ENCODE results near the gene LCE2C. TPM values are rescaled to one million over a fixed set of nuclear protein-coding genes. Genes with fewer than 3 reads are reported as not detected.

The LCE2C gene
- total RNA-seq, 1 donor from 2014 or later: not detected

- no peak for DNase-seq (ENCODE audit: low read depth, low spot score)
Measured at GRCh38 chr1:152725261-152725660, 50.2 kb downstream of the LCE2C start.

Other genes starting within 250 kb of the LCE2C start
- not detected in 2 replicates for gene LCE5A, start 164.5 kb upstream of the LCE2C start, total RNA-seq
- not detected in 2 replicates for gene CRCT1, start 160.8 kb upstream of the LCE2C start, total RNA-seq
- not detected in 2 replicates for gene LCE3E, start 108.5 kb upstream of the LCE2C start, total RNA-seq
- not detected in 2 replicates for gene LCE3D, start 94.8 kb upstream of the LCE2C start, total RNA-seq
- gene LCE3C, start 75.0 kb upstream of the LCE2C start, total RNA-seq: not detected in 2 replicates
- not detected in 2 replicates for gene LCE3B, start 61.5 kb upstream of the LCE2C start, total RNA-seq
- not detected in 2 replicates for gene LCE3A, start 52.2 kb upstream of the LCE2C start, total RNA-seq
- not detected in 2 replicates for gene LCE2D, start 11.9 kb upstream of the LCE2C start, total RNA-seq
- gene LCE2B, start 10.8 kb downstream of the LCE2C start, total RNA-seq: not detected in 2 replicates
- not detected in 2 replicates for gene LCE2A, start 23.1 kb downstream of the LCE2C start, total RNA-seq
- not detected in 2 replicates for gene LCE4A, start 32.9 kb downstream of the LCE2C start, total RNA-seq
- not detected in 2 replicates for gene KPRP, start 82.7 kb downstream of the LCE2C start, total RNA-seq
- gene LCE1F, start 99.9 kb downstream of the LCE2C start, total RNA-seq: not detected in 2 replicates
- not detected in 2 replicates for gene LCE1E, start 111.0 kb downstream of the LCE2C start, total RNA-seq
- not detected in 2 replicates for gene LCE1D, start 121.4 kb downstream of the LCE2C start, total RNA-seq
- not detected in 2 replicates for gene LCE1C, start 131.4 kb downstream of the LCE2C start, total RNA-seq
- gene LCE1B, start 136.7 kb downstream of the LCE2C start, total RNA-seq: not detected in 2 replicates
- not detected in 2 replicates for gene LCE1A, start 152.2 kb downstream of the LCE2C start, total RNA-seq
- not detected in 2 replicates for gene LCE6A, start 167.6 kb downstream of the LCE2C start, total RNA-seq
- gene LCE7A, start 184.7 kb downstream of the LCE2C start, total RNA-seq: not detected in 2 replicates
- not detected in 2 replicates for gene SMCP, start 203.0 kb downstream of the LCE2C start, total RNA-seq
- under 0.01 TPM in 1 of 2 replicates, not detected in the other for gene IVL, start 233.3 kb downstream of the LCE2C start, total RNA-seq

Measured in pulmonary artery endothelial cell (primary cell).